Smooth muscle cell (in vitro differentiated cells): ENCODE measurements around the gene IGFBP4. TPM values are rescaled to one million over a fixed set of nuclear protein-coding genes. Genes with fewer than 3 reads are reported as not detected.
A peak's percentile ranks its signal among the peaks of the same experiment; 100 is the strongest.

ENCODE experiments used
- DNase-seq: peaks from one replicate; lab custom pipeline; 2025; ENCODE audit not compliant: unreplicated experiment; lab: John Stamatoyannopoulos, UW
- H2AFZ ChIP-seq: fragments of 200-600 bp; sonication (generic); 2 replicates; pipeline ENCODE4 v1.6.0; 2016; ENCODE audit warnings: antibody characterized with exemption, low read depth, mild to moderate bottlenecking
- H3F3A ChIP-seq: fragments of 200-600 bp; sonication (generic); 2 replicates; pipeline ENCODE4 v1.6.0; 2017; ENCODE audit warnings: antibody characterized with exemption, low read depth
- H3K27ac ChIP-seq: fragments of 200-600 bp; sonication (generic); 2 replicates; pipeline ENCODE4 v1.5.1; 2016; ENCODE audit warnings: low read depth, mild to moderate bottlenecking
- H3K27me3 ChIP-seq: fragments of 200-600 bp; sonication (generic); 2 replicates; pipeline ENCODE4 v1.6.1; 2016; ENCODE audit warnings: low read depth, mild to moderate bottlenecking
- H3K36me3 ChIP-seq: fragments of 200-600 bp; sonication (generic); 2 replicates; pipeline ENCODE4 v1.5.1; 2016; ENCODE audit warnings: low read depth
- H3K4me1 ChIP-seq: fragments of 200-600 bp; sonication (generic); 2 replicates; pipeline ENCODE4 v1.5.1; 2016; ENCODE audit warnings: low read depth
- H3K4me2 ChIP-seq: fragments of 200-600 bp; sonication (generic); 2 replicates; pipeline ENCODE4 v1.6.0; 2016; ENCODE audit warnings: mild to moderate bottlenecking
- H3K4me3 ChIP-seq: fragments of 200-600 bp; sonication (generic); 2 replicates; pipeline ENCODE4 v1.5.1; 2016; ENCODE audit warnings: mild to moderate bottlenecking
- H3K79me2 ChIP-seq: fragments of 200-600 bp; sonication (generic); 2 replicates; pipeline ENCODE4 v1.6.0; 2016; ENCODE audit warnings: low read depth, mild to moderate bottlenecking
- H3K9ac ChIP-seq: fragments of 200-600 bp; sonication (generic); 2 replicates; pipeline ENCODE4 v1.6.0; 2016; ENCODE audit warnings: low read depth
- H3K9me3 ChIP-seq: fragments of 200-600 bp; sonication (generic); replicated peaks from 2 replicates; pipeline ENCODE4 v1.5.1; 2016; ENCODE audit warnings: low read depth
- H4K20me1 ChIP-seq: fragments of 200-600 bp; sonication (generic); 2 replicates; pipeline ENCODE4 v1.6.0; 2016; ENCODE audit warnings: low read depth
- WGBS: methylation state at CpG from one replicate; pipeline ENCODE4 v1.1.7; 2016; ENCODE audit warnings: low lambda C conversion rate; 5-methylcytosine and 5-hydroxymethylcytosine counted together
- polyA plus RNA-seq: library from polyadenylated mRNA; unstranded; fragments of >200 nt; fragmentation: Nextera tagmentation; extraction: Ambion mirVana; gene quantifications from 2 replicates; pipeline ENCODE4 v1.2.1, GENCODE V29; 2016
- total RNA-seq: library from RNA; depleted of rRNA; stranded (reverse); fragments of >200 nt; gene quantifications from 2 replicates; pipeline ENCODE4 v1.2.3, GENCODE V29; 2014
- TF ChIP-seq, protein P1 (sequence below): fragments of 200-600 bp; sonication (generic); IDR thresholded peaks from 2 replicates; pipeline ENCODE4 v1.5.1; 2017; ENCODE audit warnings: borderline replicate concordance, mild to moderate bottlenecking, antibody characterized with exemption; ENCODE audit not compliant: insufficient read depth, poor library complexity, severe bottlenecking

The IGFBP4 gene
- 63.8 and 91.0 TPM in 2 replicates for total RNA-seq
- 305 and 413 TPM in 2 replicates for polyA plus RNA-seq

DNA sequence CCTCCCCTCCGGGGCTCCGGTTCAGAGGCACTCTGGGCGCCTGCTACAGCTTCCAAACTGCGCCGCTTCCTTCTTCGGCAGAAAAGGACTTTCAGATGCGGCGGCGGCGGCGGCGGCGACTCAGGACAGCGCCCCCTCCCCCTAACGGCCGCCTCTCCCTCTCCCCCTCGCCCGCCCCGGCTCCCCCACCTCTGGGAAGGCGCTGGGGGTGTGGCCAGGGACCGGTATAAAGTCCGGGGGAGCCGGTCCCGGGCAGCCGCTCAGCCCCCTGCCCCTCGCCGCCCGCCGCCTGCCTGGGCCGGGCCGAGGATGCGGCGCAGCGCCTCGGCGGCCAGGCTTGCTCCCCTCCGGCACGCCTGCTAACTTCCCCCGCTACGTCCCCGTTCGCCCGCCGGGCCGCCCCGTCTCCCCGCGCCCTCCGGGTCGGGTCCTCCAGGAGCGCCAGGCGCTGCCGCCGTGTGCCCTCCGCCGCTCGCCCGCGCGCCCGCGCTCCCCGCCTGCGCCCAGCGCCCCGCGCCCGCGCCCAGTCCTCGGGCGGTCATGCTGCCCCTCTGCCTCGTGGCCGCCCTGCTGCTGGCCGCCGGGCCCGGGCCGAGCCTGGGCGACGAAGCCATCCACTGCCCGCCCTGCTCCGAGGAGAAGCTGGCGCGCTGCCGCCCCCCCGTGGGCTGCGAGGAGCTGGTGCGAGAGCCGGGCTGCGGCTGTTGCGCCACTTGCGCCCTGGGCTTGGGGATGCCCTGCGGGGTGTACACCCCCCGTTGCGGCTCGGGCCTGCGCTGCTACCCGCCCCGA is at the start of gene IGFBP4:
Gene IGFBP4, plus strand, starts transcription at position 255 of the 792 bp plus-strand sequence. Its CDS starts 286 bp downstream, at position 541.
- Histone ChIP-seq H3K27me3 (no peaks in the 10 kb centered on the region), H3K27ac (no peak within 1 kb of the TSS), H4K20me1 (peaks cover 20% of the 10 kb centered on the region), H2AFZ (peak within 1 kb of the TSS; percentile 85), H3K36me3 (no peaks in the 10 kb centered on the region), H3K9ac (peak within 1 kb of the TSS; percentile 55), H3K4me3 (peak within 1 kb of the TSS; percentile 54), H3K4me2 (peak within 1 kb of the TSS; percentile 97), H3K79me2 (peaks cover 31% of the 10 kb centered on the region), H3K4me1 (peaks cover 16% of the 10 kb centered on the region), H3F3A (no peaks in the 10 kb centered on the region), H3K9me3 (no peaks in the 10 kb centered on the region)
- WGBS, result 2% methylated on average over 66 of the region's 98 CpGs
- peak; percentile 56 for DNase-seq
- TF ChIP-seq, protein P1, sequence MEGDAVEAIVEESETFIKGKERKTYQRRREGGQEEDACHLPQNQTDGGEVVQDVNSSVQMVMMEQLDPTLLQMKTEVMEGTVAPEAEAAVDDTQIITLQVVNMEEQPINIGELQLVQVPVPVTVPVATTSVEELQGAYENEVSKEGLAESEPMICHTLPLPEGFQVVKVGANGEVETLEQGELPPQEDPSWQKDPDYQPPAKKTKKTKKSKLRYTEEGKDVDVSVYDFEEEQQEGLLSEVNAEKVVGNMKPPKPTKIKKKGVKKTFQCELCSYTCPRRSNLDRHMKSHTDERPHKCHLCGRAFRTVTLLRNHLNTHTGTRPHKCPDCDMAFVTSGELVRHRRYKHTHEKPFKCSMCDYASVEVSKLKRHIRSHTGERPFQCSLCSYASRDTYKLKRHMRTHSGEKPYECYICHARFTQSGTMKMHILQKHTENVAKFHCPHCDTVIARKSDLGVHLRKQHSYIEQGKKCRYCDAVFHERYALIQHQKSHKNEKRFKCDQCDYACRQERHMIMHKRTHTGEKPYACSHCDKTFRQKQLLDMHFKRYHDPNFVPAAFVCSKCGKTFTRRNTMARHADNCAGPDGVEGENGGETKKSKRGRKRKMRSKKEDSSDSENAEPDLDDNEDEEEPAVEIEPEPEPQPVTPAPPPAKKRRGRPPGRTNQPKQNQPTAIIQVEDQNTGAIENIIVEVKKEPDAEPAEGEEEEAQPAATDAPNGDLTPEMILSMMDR, result peak; percentile 35

DNA sequence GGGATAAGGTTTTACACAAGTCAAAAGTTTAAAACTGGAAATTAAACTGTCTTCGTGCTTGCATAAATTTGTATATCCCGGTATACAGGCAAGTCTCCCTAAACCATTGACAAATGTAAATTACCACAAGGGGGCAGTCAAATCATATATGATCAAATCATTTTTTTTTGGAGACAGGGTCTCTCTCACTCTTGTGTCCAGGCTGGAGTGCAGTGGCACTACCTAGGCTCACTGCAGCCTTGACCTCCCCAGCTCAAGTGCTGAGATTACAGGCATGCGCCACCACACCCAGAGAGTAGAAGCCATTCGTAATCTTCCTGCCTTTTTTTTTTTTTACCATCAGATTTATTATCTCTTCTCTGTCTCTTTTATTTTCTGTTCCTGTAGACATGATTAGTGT is 44.1 kb upstream of the IGFBP4 start:
- WGBS, result 92% methylated on average over 4 of the region's 4 CpGs
- H3K27me3 ChIP-seq, result no peaks in the 10 kb centered on the region
- H3K4me3 ChIP-seq, result no peak overlapping the region
- no peaks in the 10 kb centered on the region for H3K79me2 ChIP-seq
- H3K36me3 ChIP-seq, result no peaks in the 10 kb centered on the region
- no peaks in the 10 kb centered on the region for H3K4me1 ChIP-seq
- no peaks in the 10 kb centered on the region for H3F3A ChIP-seq
- no peak overlapping the region for H3K4me2 ChIP-seq
- TF ChIP-seq, protein P1, result peak; percentile 55
- no peak for DNase-seq
- H3K27ac ChIP-seq, result no peak overlapping the region
- H3K9ac ChIP-seq, result no peak overlapping the region
- no peak overlapping the region for H2AFZ ChIP-seq
- H3K9me3 ChIP-seq, result no peaks in the 10 kb centered on the region
- no peaks in the 10 kb centered on the region for H4K20me1 ChIP-seq

GRCh38 chr17:40402668-40403067 is 40.6 kb upstream of the IGFBP4 start:
- H3K4me2 ChIP-seq, result no peak overlapping the region
- H3K79me2 ChIP-seq, result no peaks in the 10 kb centered on the region
- no peaks in the 10 kb centered on the region for H3K36me3 ChIP-seq
- H3K27ac ChIP-seq, result no peak overlapping the region
- TF ChIP-seq, protein P1, result no peak
- no peak overlapping the region for H3K9ac ChIP-seq
- H3K9me3 ChIP-seq, result no peaks in the 10 kb centered on the region
- no peak overlapping the region for H2AFZ ChIP-seq
- no peaks in the 10 kb centered on the region for H3K4me1 ChIP-seq
- DNase-seq, result no peak
- no peaks in the 10 kb centered on the region for H4K20me1 ChIP-seq
- 100% methylated on average over 1 of the region's 1 CpG for WGBS
- H3K4me3 ChIP-seq, result no peak overlapping the region
- H3F3A ChIP-seq, result no peaks in the 10 kb centered on the region
- no peaks in the 10 kb centered on the region for H3K27me3 ChIP-seq
